ENCODE results near the gene SNTG2. TPM values are rescaled to one million over a fixed set of nuclear protein-coding genes. Genes with fewer than 3 reads are reported as not detected.

Gene SNTG2
- total RNA-seq, 2 donors from 2014 or later: 0.72 to 1.0 TPM

- Histone ChIP-seq H3K4me3 (no peak overlapping the region), H3K4me1 (no peaks in the 10 kb centered on the region), H3K9me3 (no peaks in the 10 kb centered on the region), H3K27me3 (no peaks in the 10 kb centered on the region), H3K27ac (no peak overlapping the region), H3K9ac (ENCODE audit: low read depth in 2 of 2, low read length in 2 of 2) (no peak overlapping the region), H3K36me3 (no peaks in the 10 kb centered on the region)
- intact Hi-C loops (cut with DNase I): no loop called here
- no peak for TF ChIP-seq CTCF (IDR thresholded peaks at IDR 0.05)
- DNase-seq: no peak
Observed at GRCh38 chr2:1305342-1306013, 354.8 kb downstream of the SNTG2 start.

GRCh38 chr2:1306014-1306686, 355.5 kb downstream of the SNTG2 start:
- no peaks in the 10 kb centered on the region for H3K9me3 ChIP-seq
- H3K27ac ChIP-seq: no peak overlapping the region
- no peaks in the 10 kb centered on the region for H3K27me3 ChIP-seq
- no peak for TF ChIP-seq CTCF (IDR thresholded peaks at IDR 0.05)
- H3K9ac ChIP-seq (ENCODE audit: low read depth in 2 of 2, low read length in 2 of 2): no peak overlapping the region
- no peaks in the 10 kb centered on the region for H3K4me1 ChIP-seq
- intact Hi-C loops (cut with DNase I): no loop called here
- DNase-seq: no peak
- no peak overlapping the region for H3K4me3 ChIP-seq
- H3K36me3 ChIP-seq: no peaks in the 10 kb centered on the region

- no peaks in the 10 kb centered on the region for H3K36me3 ChIP-seq
- no peaks in the 10 kb centered on the region for H3K4me1 ChIP-seq
- H3K27me3 ChIP-seq: no peaks in the 10 kb centered on the region
- intact Hi-C loops (cut with DNase I): no loop called here
- H3K9me3 ChIP-seq: no peaks in the 10 kb centered on the region
- DNase-seq: no peak
- no peak overlapping the region for H3K4me3 ChIP-seq
- TF ChIP-seq CTCF (IDR thresholded peaks at IDR 0.05): no peak
- H3K27ac ChIP-seq: no peak overlapping the region
- no peak overlapping the region for H3K9ac ChIP-seq (ENCODE audit: low read depth in 2 of 2, low read length in 2 of 2)
Observed at GRCh38 chr2:1306687-1307516, 356.3 kb downstream of the SNTG2 start.

GRCh38 chr2:1307670-1308069, 357.0 kb downstream of the SNTG2 start:
- Histone ChIP-seq H3K9ac (ENCODE audit: low read depth in 2 of 2, low read length in 2 of 2) (no peak overlapping the region), H3K27me3 (no peaks in the 10 kb centered on the region), H3K4me3 (no peak overlapping the region), H3K4me1 (no peaks in the 10 kb centered on the region), H3K9me3 (no peaks in the 10 kb centered on the region), H3K27ac (no peak overlapping the region), H3K36me3 (no peaks in the 10 kb centered on the region)
- DNase-seq: no peak
- TF ChIP-seq CTCF (IDR thresholded peaks at IDR 0.05): no peak
- intact Hi-C loops (cut with DNase I): no loop called here

GRCh38 chr2:1308678-1309077, 358.0 kb downstream of the SNTG2 start:
- no peak overlapping the region for H3K4me3 ChIP-seq
- no peaks in the 10 kb centered on the region for H3K9me3 ChIP-seq
- H3K4me1 ChIP-seq: no peaks in the 10 kb centered on the region
- no peak for DNase-seq
- no peak for TF ChIP-seq CTCF (IDR thresholded peaks at IDR 0.05)
- H3K36me3 ChIP-seq: no peaks in the 10 kb centered on the region
- H3K9ac ChIP-seq (ENCODE audit: low read depth in 2 of 2, low read length in 2 of 2): no peak overlapping the region
- no peaks in the 10 kb centered on the region for H3K27me3 ChIP-seq
- no peak overlapping the region for H3K27ac ChIP-seq
- intact Hi-C loops (cut with DNase I): no loop called here
